ENCODE data around the gene STK17B.

Gene STK17B

DNA sequence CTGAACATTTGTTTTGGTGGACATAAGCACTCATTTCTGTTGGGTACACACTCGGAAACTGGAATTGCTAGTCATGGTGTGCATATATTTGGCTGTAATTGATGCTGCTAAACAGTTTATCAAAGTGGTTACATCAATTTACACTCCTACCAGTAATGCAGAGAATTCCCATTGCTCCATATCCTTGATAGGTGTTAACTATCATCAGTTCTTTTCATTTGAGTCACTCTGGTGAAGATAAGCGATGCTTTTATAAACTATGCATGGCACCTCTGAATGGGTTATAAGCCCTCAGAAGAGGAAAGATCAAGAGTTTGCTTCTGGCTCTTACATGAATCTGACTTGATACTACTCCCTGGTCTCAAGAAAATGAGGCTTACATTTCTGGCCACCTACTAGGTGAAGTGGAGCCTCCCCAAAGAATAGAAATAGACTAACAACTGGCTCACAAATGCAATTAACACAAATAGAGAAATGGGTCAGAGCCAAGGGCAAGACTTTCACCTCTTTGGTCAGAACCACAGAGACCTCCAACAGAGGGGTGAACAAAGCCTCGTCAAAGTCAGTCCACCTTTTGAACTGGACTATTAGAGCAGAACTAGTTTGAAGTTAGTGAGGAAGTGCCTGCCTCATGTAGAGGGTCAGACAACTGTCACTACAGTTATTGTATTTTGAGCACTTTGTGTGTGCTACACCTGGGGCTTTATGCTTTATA is 15.0 kb upstream of the STK17B start:
- Histone ChIP-seq H3K9me3 (ENCODE audit: control insufficient read depth in 5 of 5, low read length in 5 of 5) (no peaks in the 10 kb centered on the region), H3K27ac (ENCODE audit: low read depth, low read length) (no peak overlapping the region), H3K9ac (ENCODE audit: low read length in 5 of 5) (no peak overlapping the region)

GRCh38 chr2:196184921-196185320 is 13.5 kb upstream of the STK17B start:
- Histone ChIP-seq H3K4me3 (ENCODE audit: low read depth in 1 of 5, low read length in 5 of 5) (no peak overlapping the region), H3K27ac (ENCODE audit: low read depth, low read length) (no peak overlapping the region), H3K9ac (ENCODE audit: low read length in 5 of 5) (no peak overlapping the region), H3K36me3 (ENCODE audit: control insufficient read depth in 5 of 5, insufficient read depth in 5 of 5, low read length in 5 of 5) (no peaks in the 10 kb centered on the region), H3K4me1 (ENCODE audit: control insufficient read depth in 5 of 5, insufficient read depth in 5 of 5, low read length in 5 of 5) (peaks cover 0 to 9% (median 0%) of the 10 kb centered on the region in 5 donors), H3K27me3 (ENCODE audit: control insufficient read depth in 5 of 5, insufficient read depth in 4 of 5, low read length in 5 of 5) (no peaks in the 10 kb centered on the region), H3K9me3 (ENCODE audit: control insufficient read depth in 5 of 5, low read length in 5 of 5) (no peaks in the 10 kb centered on the region)

More for the DNA sequence above, 15.0 kb upstream of the STK17B start:
- no peaks in the 10 kb centered on the region for H3K36me3 ChIP-seq (ENCODE audit: control insufficient read depth in 5 of 5, insufficient read depth in 5 of 5, low read length in 5 of 5)
- H3K27me3 ChIP-seq (ENCODE audit: control insufficient read depth in 5 of 5, insufficient read depth in 4 of 5, low read length in 5 of 5), result no peaks in the 10 kb centered on the region
- no peak overlapping the region for H3K4me3 ChIP-seq (ENCODE audit: low read depth in 1 of 5, low read length in 5 of 5)
- H3K4me1 ChIP-seq (ENCODE audit: control insufficient read depth in 5 of 5, insufficient read depth in 5 of 5, low read length in 5 of 5), result peaks cover 0 to 9% (median 0%) of the 10 kb centered on the region in 5 donors

DNA sequence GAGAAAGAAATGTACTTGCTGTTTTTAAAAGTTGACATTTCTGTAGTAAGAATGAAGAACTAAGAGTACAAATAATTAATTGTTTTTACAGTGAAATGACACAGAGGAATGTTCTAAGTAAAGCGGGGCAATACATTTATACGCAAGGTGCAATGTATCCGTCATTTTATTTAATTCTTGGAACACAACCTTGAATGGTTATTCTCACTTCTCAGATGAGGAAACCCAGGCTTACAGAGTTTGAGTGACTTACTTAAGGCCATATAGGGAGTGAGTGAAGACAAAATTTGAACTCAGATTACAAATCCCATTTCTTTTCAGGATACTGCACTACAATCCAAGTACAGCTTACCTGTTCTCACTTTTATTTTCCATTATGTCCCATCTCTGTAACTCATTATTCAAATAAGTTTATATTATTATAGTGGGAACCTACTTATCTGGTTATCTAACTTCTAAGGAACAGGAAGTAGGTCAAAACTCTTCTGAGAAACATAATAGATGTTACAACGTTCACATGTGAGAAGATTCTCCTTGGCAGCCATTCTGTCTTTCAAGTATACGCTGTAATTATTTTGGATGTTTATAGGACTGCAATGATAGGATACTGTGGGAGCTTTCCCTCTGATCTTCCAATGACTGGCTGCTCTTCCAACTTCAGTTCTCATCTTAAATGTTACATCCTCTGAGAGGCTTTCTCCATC is 12.3 kb upstream of the STK17B start:
- H3K9ac ChIP-seq (ENCODE audit: low read length in 5 of 5), result no peak overlapping the region
- H3K4me1 ChIP-seq (ENCODE audit: control insufficient read depth in 5 of 5, insufficient read depth in 5 of 5, low read length in 5 of 5), result peaks cover 0 to 9% (median 0%) of the 10 kb centered on the region in 5 donors
- H3K36me3 ChIP-seq (ENCODE audit: control insufficient read depth in 5 of 5, insufficient read depth in 5 of 5, low read length in 5 of 5), result no peaks in the 10 kb centered on the region
- H3K9me3 ChIP-seq (ENCODE audit: control insufficient read depth in 5 of 5, low read length in 5 of 5), result no peaks in the 10 kb centered on the region
- H3K4me3 ChIP-seq (ENCODE audit: low read depth in 1 of 5, low read length in 5 of 5), result no peak overlapping the region
- H3K27ac ChIP-seq (ENCODE audit: low read depth, low read length), result no peak overlapping the region
- no peaks in the 10 kb centered on the region for H3K27me3 ChIP-seq (ENCODE audit: control insufficient read depth in 5 of 5, insufficient read depth in 4 of 5, low read length in 5 of 5)

- Histone ChIP-seq H3K27me3 (ENCODE audit: control insufficient read depth in 5 of 5, insufficient read depth in 4 of 5, low read length in 5 of 5) (no peaks in the 10 kb centered on the region), H3K9ac (ENCODE audit: low read length in 5 of 5) (no peak overlapping the region), H3K36me3 (ENCODE audit: control insufficient read depth in 5 of 5, insufficient read depth in 5 of 5, low read length in 5 of 5) (no peaks in the 10 kb centered on the region), H3K4me1 (ENCODE audit: control insufficient read depth in 5 of 5, insufficient read depth in 5 of 5, low read length in 5 of 5) (peaks cover 0 to 9% (median 0%) of the 10 kb centered on the region in 5 donors), H3K27ac (ENCODE audit: low read depth, low read length) (no peak overlapping the region), H3K9me3 (ENCODE audit: control insufficient read depth in 5 of 5, low read length in 5 of 5) (no peaks in the 10 kb centered on the region), H3K4me3 (ENCODE audit: low read depth in 1 of 5, low read length in 5 of 5) (no peak overlapping the region)
Observed at GRCh38 chr2:196183172-196183473, 11.7 kb upstream of the STK17B start.

DNA sequence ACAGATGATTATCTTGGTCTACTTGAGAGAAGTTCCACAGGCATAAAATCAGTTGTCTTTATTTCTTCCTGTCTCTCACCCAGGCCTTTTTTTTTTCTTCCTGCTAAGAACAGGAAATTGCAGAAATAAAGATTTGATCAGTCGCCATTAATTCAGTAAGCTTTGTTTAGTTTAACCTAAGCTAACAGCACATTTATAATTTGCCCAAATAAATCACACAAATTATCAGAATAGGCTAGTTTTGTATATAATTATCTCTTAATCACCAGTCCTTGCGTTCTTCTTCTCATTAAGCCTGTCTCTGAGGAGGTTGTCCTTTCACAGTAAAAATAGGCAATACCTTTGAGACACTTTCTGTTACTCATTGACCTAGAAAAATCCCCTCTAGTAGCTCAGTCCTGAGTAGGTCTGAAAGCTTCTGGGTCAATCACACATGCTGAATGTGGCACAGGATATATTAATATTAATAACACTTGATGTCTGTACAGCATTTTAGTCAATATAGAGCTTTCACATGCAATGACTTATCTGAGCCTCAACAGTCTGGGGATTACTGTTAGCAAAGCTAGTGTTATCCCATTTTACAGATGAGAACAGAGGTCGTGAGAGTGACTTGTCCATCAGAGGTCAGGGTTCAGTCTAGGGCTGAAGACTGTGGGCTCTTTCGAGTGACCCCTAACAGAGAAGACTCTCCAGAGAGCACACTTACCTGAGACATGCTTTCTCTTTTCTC is 11.2 kb upstream of the STK17B start:
- Histone ChIP-seq H3K9ac (ENCODE audit: low read length in 5 of 5) (no peak overlapping the region), H3K4me1 (ENCODE audit: control insufficient read depth in 5 of 5, insufficient read depth in 5 of 5, low read length in 5 of 5) (peaks cover 0 to 9% (median 0%) of the 10 kb centered on the region in 5 donors), H3K27ac (ENCODE audit: low read depth, low read length) (no peak overlapping the region)

DNA sequence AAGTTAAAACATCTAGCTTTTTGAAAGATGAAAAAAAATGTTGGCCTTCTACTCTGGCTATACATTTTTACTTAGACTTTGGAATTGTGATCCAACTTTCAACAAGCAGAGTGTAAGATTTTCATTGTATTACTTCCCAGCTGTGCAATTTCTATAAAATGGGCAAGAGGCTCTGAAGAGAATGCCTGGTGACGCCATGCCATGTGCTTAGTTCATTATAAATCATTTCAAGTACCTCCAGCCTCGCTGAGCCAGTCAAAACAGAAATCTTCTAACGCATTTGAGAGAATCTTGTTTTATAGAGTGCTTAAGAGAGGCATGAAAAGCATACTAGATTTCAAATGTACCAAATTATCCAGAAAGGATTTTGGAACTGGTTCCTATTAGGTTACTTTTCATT is 10.1 kb upstream of the STK17B start:
- Histone ChIP-seq H3K36me3 (ENCODE audit: control insufficient read depth in 5 of 5, insufficient read depth in 5 of 5, low read length in 5 of 5) (no peaks in the 10 kb centered on the region), H3K4me1 (ENCODE audit: control insufficient read depth in 5 of 5, insufficient read depth in 5 of 5, low read length in 5 of 5) (peaks cover 0 to 9% (median 0%) of the 10 kb centered on the region in 5 donors), H3K4me3 (ENCODE audit: low read depth in 1 of 5, low read length in 5 of 5) (no peak overlapping the region), H3K9me3 (ENCODE audit: control insufficient read depth in 5 of 5, low read length in 5 of 5) (no peaks in the 10 kb centered on the region), H3K9ac (ENCODE audit: low read length in 5 of 5) (no peak overlapping the region), H3K27me3 (ENCODE audit: control insufficient read depth in 5 of 5, insufficient read depth in 4 of 5, low read length in 5 of 5) (no peaks in the 10 kb centered on the region), H3K27ac (ENCODE audit: low read depth, low read length) (no peak overlapping the region)

More for the DNA sequence above, 11.2 kb upstream of the STK17B start:
- no peak overlapping the region for H3K4me3 ChIP-seq (ENCODE audit: low read depth in 1 of 5, low read length in 5 of 5)
- H3K36me3 ChIP-seq (ENCODE audit: control insufficient read depth in 5 of 5, insufficient read depth in 5 of 5, low read length in 5 of 5), result no peaks in the 10 kb centered on the region
- H3K27me3 ChIP-seq (ENCODE audit: control insufficient read depth in 5 of 5, insufficient read depth in 4 of 5, low read length in 5 of 5), result no peaks in the 10 kb centered on the region
- no peaks in the 10 kb centered on the region for H3K9me3 ChIP-seq (ENCODE audit: control insufficient read depth in 5 of 5, low read length in 5 of 5)

DNA sequence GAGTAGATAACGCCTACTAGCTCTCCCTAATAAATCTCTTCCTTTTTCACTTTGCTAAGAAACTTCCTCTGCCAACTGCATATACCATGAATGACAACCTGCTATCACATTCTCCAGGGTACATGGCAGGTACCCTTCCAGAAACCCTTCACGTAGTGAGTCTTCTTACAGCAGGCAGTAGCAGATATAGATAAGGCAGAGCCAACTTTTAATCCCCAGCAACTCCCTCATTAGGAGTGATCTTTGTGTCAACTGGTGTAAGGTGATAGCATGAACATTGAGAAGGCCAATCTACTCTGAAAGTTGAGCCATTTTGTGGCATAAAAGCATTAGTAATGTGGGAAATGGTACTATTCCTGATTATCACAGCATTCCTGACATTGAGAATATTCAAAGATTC is 5.7 kb upstream of the STK17B start:
- Histone ChIP-seq H3K9me3 (ENCODE audit: control insufficient read depth in 5 of 5, low read length in 5 of 5) (no peaks in the 10 kb centered on the region), H3K36me3 (ENCODE audit: control insufficient read depth in 5 of 5, insufficient read depth in 5 of 5, low read length in 5 of 5) (no peaks in the 10 kb centered on the region), H3K27me3 (ENCODE audit: control insufficient read depth in 5 of 5, insufficient read depth in 4 of 5, low read length in 5 of 5) (no peaks in the 10 kb centered on the region), H3K4me3 (ENCODE audit: low read depth in 1 of 5, low read length in 5 of 5) (no peak overlapping the region), H3K9ac (ENCODE audit: low read length in 5 of 5) (no peak overlapping the region), H3K27ac (ENCODE audit: low read depth, low read length) (no peak overlapping the region), H3K4me1 (ENCODE audit: control insufficient read depth in 5 of 5, insufficient read depth in 5 of 5, low read length in 5 of 5) (peaks cover 0 to 2% (median under 1%) of the 10 kb centered on the region in 5 donors)

- no peaks in the 10 kb centered on the region for H3K9me3 ChIP-seq (ENCODE audit: control insufficient read depth in 5 of 5, low read length in 5 of 5)
- H3K36me3 ChIP-seq (ENCODE audit: control insufficient read depth in 5 of 5, insufficient read depth in 5 of 5, low read length in 5 of 5), result no peaks in the 10 kb centered on the region
- no peak overlapping the region for H3K27ac ChIP-seq (ENCODE audit: low read depth, low read length)
- H3K4me3 ChIP-seq (ENCODE audit: low read depth in 1 of 5, low read length in 5 of 5), result no peak overlapping the region
- no peaks in the 10 kb centered on the region for H3K27me3 ChIP-seq (ENCODE audit: control insufficient read depth in 5 of 5, insufficient read depth in 4 of 5, low read length in 5 of 5)
- no peak overlapping the region for H3K9ac ChIP-seq (ENCODE audit: low read length in 5 of 5)
- peaks cover 0 to 6% (median 5%) of the 10 kb centered on the region in 5 donors for H3K4me1 ChIP-seq (ENCODE audit: control insufficient read depth in 5 of 5, insufficient read depth in 5 of 5, low read length in 5 of 5)
Observed at GRCh38 chr2:196176142-196176738, 4.9 kb upstream of the STK17B start.

GRCh38 chr2:196174404-196174803 is 3.0 kb upstream of the STK17B start:
- Histone ChIP-seq H3K27ac (ENCODE audit: low read depth, low read length) (no peak overlapping the region), H3K4me1 (ENCODE audit: control insufficient read depth in 5 of 5, insufficient read depth in 5 of 5, low read length in 5 of 5) (peaks cover 0 to 13% (median 10%) of the 10 kb centered on the region in 5 donors), H3K36me3 (ENCODE audit: control insufficient read depth in 5 of 5, insufficient read depth in 5 of 5, low read length in 5 of 5) (no peaks in the 10 kb centered on the region), H3K9me3 (ENCODE audit: control insufficient read depth in 5 of 5, low read length in 5 of 5) (no peaks in the 10 kb centered on the region), H3K4me3 (ENCODE audit: low read depth in 1 of 5, low read length in 5 of 5) (no peak overlapping the region), H3K27me3 (ENCODE audit: control insufficient read depth in 5 of 5, insufficient read depth in 4 of 5, low read length in 5 of 5) (no peaks in the 10 kb centered on the region), H3K9ac (ENCODE audit: low read length in 5 of 5) (no peak overlapping the region)

DNA sequence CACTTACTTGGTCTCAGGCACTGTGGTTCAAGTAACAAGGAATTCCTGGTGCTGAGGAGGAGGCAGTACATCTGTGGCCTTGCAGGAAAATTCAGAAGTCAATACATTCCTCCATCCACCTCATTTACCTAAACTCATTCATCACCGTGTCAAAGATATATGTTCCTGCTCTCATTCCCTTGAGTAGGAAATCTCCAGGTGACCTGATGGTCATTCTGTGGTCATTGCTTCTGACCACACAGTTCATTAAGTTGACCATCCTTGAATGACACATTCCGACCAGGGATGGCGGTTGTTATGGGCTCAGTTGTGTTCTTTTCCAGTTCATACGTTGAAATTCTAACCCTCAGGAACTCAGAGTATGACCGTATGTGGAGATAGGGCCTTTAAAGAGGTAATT is 2.1 kb upstream of the STK17B start:
- Histone ChIP-seq H3K9me3 (ENCODE audit: control insufficient read depth in 5 of 5, low read length in 5 of 5) (no peaks in the 10 kb centered on the region), H3K4me3 (ENCODE audit: low read depth in 1 of 5, low read length in 5 of 5) (no peak overlapping the region), H3K4me1 (ENCODE audit: control insufficient read depth in 5 of 5, insufficient read depth in 5 of 5, low read length in 5 of 5) (peaks cover 0 to 19% (median 16%) of the 10 kb centered on the region in 5 donors), H3K9ac (ENCODE audit: low read length in 5 of 5) (no peak overlapping the region), H3K36me3 (ENCODE audit: control insufficient read depth in 5 of 5, insufficient read depth in 5 of 5, low read length in 5 of 5) (no peaks in the 10 kb centered on the region), H3K27ac (ENCODE audit: low read depth, low read length) (no peak overlapping the region), H3K27me3 (ENCODE audit: control insufficient read depth in 5 of 5, insufficient read depth in 4 of 5, low read length in 5 of 5) (no peaks in the 10 kb centered on the region)

Measured in subcutaneous abdominal adipose tissue (tissue), 5 donors.